Measurements from ENCODE around the gene BTG3. TPM values are rescaled to one million over a fixed set of nuclear protein-coding genes. Genes with fewer than 3 reads are reported as not detected.

The BTG3 gene
- total RNA-seq: 10 to 100 TPM; 30.6 to 69.0 (median 40.7) TPM

DNA sequence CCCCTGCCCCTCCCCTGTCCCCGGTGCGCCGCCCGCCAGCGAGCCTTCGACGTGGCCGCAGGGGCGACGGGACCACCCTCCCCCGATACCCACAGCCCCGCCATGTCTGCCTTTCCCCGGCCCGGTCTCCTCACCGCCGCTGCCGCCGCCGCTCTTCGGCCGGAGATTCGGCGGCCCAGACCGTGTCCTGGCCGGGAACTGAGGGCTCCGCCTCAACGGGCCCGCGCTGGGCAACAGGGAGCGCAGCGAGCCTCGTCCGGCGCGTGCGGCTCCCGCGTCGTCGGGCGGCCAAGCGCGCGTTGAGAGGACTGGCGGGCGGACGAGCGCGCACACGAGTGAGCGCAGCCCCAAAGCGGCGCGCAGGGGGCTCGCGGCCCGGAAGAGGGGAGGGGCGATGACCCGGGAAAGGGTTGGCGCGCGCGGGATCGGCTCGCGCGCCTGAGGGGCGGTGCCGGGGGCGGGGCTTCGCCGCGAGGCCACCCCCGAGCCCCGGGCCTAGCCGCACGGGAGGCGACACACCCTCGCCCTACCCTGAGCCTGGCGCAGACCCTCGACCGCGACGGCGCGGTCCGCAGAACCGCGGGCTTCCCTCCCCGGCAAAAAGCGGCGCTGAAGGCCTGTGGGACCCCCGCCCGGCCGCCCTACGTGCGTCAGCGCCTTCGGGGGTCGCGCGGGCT, at the start of gene BTG3:
TSS of gene BTG3 (minus strand) at position 337 of the 677 bp plus-strand sequence. CDS start 3,757 bp downstream, outside the sequence.
- peak within 1 kb of the TSS; percentile 48 to 76 for H3K27ac ChIP-seq
- WGBS, 10 experiments: 4% methylated on average over 9 of the region's 102 CpGs; no CpG with 5 or more reads in 9 of the 10 experiments
- peak; percentile 63 to 90 (median 84) for ATAC-seq (replicated peaks in 6 of 8)

DNA sequence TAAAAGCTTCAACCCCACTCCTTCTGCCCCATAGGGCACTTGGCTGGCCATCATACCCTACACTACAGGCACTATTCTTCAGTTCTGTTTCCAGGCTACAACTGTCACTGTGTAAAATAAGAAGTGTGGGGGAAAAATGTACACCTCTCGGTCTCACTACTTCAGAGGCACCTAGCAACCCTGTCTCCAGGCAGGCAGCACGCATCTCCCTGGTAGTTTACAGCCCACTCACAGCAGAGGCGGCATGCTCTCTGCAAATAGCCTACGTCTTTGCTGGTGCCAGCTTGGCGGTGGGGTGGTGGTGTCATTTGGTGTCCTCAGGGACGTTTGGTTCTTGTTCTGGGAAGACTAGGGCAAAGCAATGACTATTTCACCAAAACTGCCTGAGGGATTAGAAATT, 48.2 kb upstream of the BTG3 start:
- H3K27ac ChIP-seq: no peak overlapping the region
- peaks cover 0 to 4% of the 10 kb centered on the region in 2 donors for H3K4me1 ChIP-seq (replicated peaks in 1 of 2)
- peak in 6 of 8 experiments; percentile 21 to 96 (median 53) for ATAC-seq (replicated peaks in 6 of 8)
- in situ Hi-C loops (cut with MboI; ENCODE audit: low pct_unique_long_range_greater_than_20kb in 2 of 9, low sequenced_read_pairs in 9 of 9, unreplicated experiment in 9 of 9): no loop called here
- no peak overlapping the region for H3K4me3 ChIP-seq
- WGBS, 10 experiments: 0 to 80% (median 45%) methylated on average over 1 to 4 of the region's 6 CpGs; no CpG with 5 or more reads in 3 of the 10 experiments

More for the DNA sequence above, at the start of gene BTG3:
- peaks cover 0 to 5% of the 10 kb centered on the region in 2 donors for H3K4me1 ChIP-seq (replicated peaks in 1 of 2)
- in situ Hi-C loops (cut with MboI; ENCODE audit: low pct_unique_long_range_greater_than_20kb in 2 of 9, low sequenced_read_pairs in 9 of 9, unreplicated experiment in 9 of 9): no loop called here
- peak within 1 kb of the TSS; percentile 67 to 95 (median 77) for H3K4me3 ChIP-seq

- in situ Hi-C loops (cut with MboI; ENCODE audit: low pct_unique_long_range_greater_than_20kb in 2 of 9, low sequenced_read_pairs in 9 of 9, unreplicated experiment in 9 of 9): no loop called here
- peaks cover 0 to 4% of the 10 kb centered on the region in 2 donors for H3K4me1 ChIP-seq (replicated peaks in 1 of 2)
- ATAC-seq (replicated peaks in 6 of 8): peak in 6 of 8 experiments; percentile 42 to 95 (median 74)
- WGBS, 10 experiments: 0 to 69% (median 18%) methylated on average over 1 to 3 of the region's 3 CpGs; no CpG with 5 or more reads in 1 of the 10 experiments
- H3K27ac ChIP-seq: no peak overlapping the region
- no peak overlapping the region for H3K4me3 ChIP-seq
Measured at GRCh38 chr21:17660452-17660851, 47.8 kb upstream of the BTG3 start.

DNA sequence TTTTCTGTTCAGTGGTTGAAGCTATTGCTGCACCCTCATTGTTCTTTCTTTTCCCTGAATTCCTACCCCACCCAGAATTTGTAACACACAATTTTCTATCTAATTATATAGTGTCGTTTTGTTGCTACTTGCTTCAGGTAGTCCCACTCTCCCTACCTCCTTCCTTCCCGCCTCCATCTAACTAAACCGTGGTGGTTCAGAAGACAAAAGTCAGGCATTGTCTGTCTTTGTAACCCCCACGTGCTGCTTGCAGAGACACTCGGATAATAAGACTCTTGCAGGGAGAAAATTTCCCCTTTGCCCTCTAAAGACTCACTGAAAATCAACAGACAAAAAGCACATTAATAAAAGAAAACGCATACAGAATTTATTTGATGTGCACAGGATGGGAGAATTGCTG, 46.2 kb upstream of the BTG3 start:
- Histone ChIP-seq H3K27ac (no peak overlapping the region), H3K4me1 (replicated peaks in 1 of 2) (peaks cover 0 to 4% of the 10 kb centered on the region in 2 donors), H3K4me3 (no peak overlapping the region)
- ATAC-seq (replicated peaks in 6 of 8): no peak
- WGBS, 10 experiments: 4 to 100% (median 67%) methylated on average over 1 to 6 of the region's 6 CpGs
- in situ Hi-C loops (cut with MboI; ENCODE audit: low pct_unique_long_range_greater_than_20kb in 2 of 9, low sequenced_read_pairs in 9 of 9, unreplicated experiment in 9 of 9): no loop called here

- in situ Hi-C loops (cut with MboI; ENCODE audit: low pct_unique_long_range_greater_than_20kb in 2 of 9, low sequenced_read_pairs in 9 of 9, unreplicated experiment in 9 of 9): no loop called here
- H3K4me1 ChIP-seq (replicated peaks in 1 of 2): peaks cover 0 to 3% of the 10 kb centered on the region in 2 donors
- H3K27ac ChIP-seq: no peak overlapping the region
- WGBS, 10 experiments: 17 to 100% (median 94%) methylated on average over 1 to 3 of the region's 3 CpGs; no CpG with 5 or more reads in 1 of the 10 experiments
- H3K4me3 ChIP-seq: no peak overlapping the region
- ATAC-seq (replicated peaks in 6 of 8): no peak
Measured at GRCh38 chr21:17651526-17651925, 38.8 kb upstream of the BTG3 start.

- Histone ChIP-seq H3K27ac (no peak overlapping the region), H3K4me3 (no peak overlapping the region), H3K4me1 (replicated peaks in 1 of 2) (peaks cover 0 to 3% of the 10 kb centered on the region in 2 donors)
- peak in 3 of 8 experiments; percentile 8 to 45 (median 16) for ATAC-seq (replicated peaks in 6 of 8)
- 0 to 55% (median 10%) methylated on average over 1 of the region's 1 CpG; no CpG with 5 or more reads in 2 of the 10 experiments for WGBS, 10 experiments
- in situ Hi-C loops (cut with MboI; ENCODE audit: low pct_unique_long_range_greater_than_20kb in 2 of 9, low sequenced_read_pairs in 9 of 9, unreplicated experiment in 9 of 9): no loop called here
Measured at GRCh38 chr21:17650292-17650691, 37.6 kb upstream of the BTG3 start.

GRCh38 chr21:17646790-17647189, 34.1 kb upstream of the BTG3 start:
- Histone ChIP-seq H3K27ac (no peak overlapping the region), H3K4me3 (no peak overlapping the region), H3K4me1 (replicated peaks in 1 of 2) (peaks cover 0 to 3% of the 10 kb centered on the region in 2 donors)
- 23 to 95% (median 82%) methylated on average over 3 to 4 of the region's 4 CpGs for WGBS, 10 experiments
- in situ Hi-C loops (cut with MboI; ENCODE audit: low pct_unique_long_range_greater_than_20kb in 2 of 9, low sequenced_read_pairs in 9 of 9, unreplicated experiment in 9 of 9): no loop called here
- no peak for ATAC-seq (replicated peaks in 6 of 8)

DNA sequence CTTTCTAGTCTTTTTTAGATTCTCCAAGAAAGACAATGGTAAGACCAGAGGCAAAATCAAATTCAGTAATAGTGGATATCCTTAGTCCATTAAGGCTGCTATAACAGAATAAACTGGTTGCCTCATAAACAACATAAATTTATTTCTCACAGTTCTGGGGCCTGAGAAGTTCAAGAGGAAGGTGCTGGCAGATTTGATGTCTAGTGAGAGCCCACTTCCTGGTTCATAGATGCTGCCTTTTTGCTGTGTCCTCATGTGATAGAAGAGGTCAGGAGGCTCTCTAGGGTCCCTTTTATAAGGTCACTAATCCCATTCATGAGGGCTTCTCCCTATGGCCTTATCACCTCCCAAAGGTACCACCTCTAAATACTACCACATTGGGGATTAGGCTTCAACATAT, 31.5 kb upstream of the BTG3 start:
- no peak overlapping the region for H3K27ac ChIP-seq
- H3K4me1 ChIP-seq (replicated peaks in 1 of 2): no peaks in the 10 kb centered on the region
- in situ Hi-C loops (cut with MboI; ENCODE audit: low pct_unique_long_range_greater_than_20kb in 2 of 9, low sequenced_read_pairs in 9 of 9, unreplicated experiment in 9 of 9): no loop called here
- no peak for ATAC-seq (replicated peaks in 6 of 8)
- H3K4me3 ChIP-seq: no peak overlapping the region

DNA sequence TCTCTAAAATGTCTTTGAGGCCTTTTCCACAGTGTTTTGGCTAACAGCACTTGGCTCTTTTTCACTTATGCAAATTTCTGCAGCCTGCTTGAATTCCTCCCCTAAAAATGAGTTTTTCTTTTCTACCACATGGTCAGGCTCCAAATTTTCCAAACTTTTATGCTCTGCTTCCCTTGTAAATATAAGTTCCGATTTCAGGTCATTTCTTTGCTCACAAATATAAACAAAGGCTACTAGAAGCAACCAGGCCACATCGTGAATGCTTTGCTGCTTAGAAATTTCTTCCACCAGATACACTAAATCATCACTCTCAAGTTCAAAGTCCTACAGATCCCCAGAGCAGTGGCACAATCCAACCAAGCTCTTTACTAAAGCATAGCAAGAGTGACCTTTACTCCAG, 28.1 kb upstream of the BTG3 start:
- in situ Hi-C loops (cut with MboI; ENCODE audit: low pct_unique_long_range_greater_than_20kb in 2 of 9, low sequenced_read_pairs in 9 of 9, unreplicated experiment in 9 of 9): no loop called here
- no peak for ATAC-seq (replicated peaks in 6 of 8)
- H3K4me1 ChIP-seq (replicated peaks in 1 of 2): no peaks in the 10 kb centered on the region
- WGBS, 10 experiments: 0 to 100% (median 79%) methylated on average over 2 of the region's 2 CpGs; no CpG with 5 or more reads in 1 of the 10 experiments
- H3K4me3 ChIP-seq: no peak overlapping the region
- H3K27ac ChIP-seq: no peak overlapping the region

DNA sequence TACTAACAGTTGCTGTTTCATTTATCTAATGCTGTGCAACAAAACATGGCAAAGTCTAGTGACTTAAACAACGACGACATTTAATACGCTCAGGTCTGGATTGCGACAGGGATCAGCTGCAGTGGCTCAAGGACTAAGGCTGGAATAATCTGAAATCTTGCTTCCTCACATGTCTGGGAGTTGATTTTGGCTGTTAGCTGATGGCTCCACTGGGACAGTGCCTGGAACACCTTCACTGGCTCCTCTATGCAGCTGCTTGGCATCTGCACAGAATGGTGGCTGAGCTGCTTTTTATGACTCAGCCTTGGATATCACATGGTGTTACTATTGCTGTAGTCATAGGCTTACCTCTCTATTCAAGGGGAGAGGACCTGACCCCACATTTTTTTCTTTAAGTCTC, 24.0 kb upstream of the BTG3 start:
- no peak for ATAC-seq (replicated peaks in 6 of 8)
- no peak overlapping the region for H3K27ac ChIP-seq
- H3K4me3 ChIP-seq: no peak overlapping the region
- in situ Hi-C loops (cut with MboI; ENCODE audit: low pct_unique_long_range_greater_than_20kb in 2 of 9, low sequenced_read_pairs in 9 of 9, unreplicated experiment in 9 of 9): no loop called here
- no peaks in the 10 kb centered on the region for H3K4me1 ChIP-seq (replicated peaks in 1 of 2)
- 20 to 100% (median 75%) methylated on average over 1 to 4 of the region's 4 CpGs; no CpG with 5 or more reads in 5 of the 10 experiments for WGBS, 10 experiments

DNA sequence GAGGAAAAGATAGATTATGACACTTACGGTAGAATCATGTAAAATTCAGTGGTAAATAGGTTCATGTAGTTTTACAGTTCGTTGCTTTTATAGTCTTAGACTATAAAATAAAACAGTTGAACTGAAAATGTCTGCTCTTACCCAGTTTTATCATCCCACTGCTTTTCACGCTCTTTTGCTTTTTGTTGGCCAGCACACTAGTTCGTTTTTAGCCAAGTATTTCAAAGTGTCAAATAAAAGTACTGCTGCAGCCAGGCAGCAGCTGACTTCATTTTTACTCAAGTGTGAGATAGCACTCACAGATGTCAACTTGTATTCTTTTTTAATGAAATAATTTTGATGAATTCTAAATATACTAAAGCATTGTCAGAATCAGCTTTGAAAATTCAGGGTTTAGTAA, 18.5 kb upstream of the BTG3 start:
- no peak overlapping the region for H3K4me3 ChIP-seq
- no peaks in the 10 kb centered on the region for H3K4me1 ChIP-seq (replicated peaks in 1 of 2)
- no peak for ATAC-seq (replicated peaks in 6 of 8)
- WGBS, 10 experiments: 2 to 100% (median 77%) methylated on average over 3 to 4 of the region's 4 CpGs; no CpG with 5 or more reads in 1 of the 10 experiments
- H3K27ac ChIP-seq: no peak overlapping the region
- in situ Hi-C loops (cut with MboI; ENCODE audit: low pct_unique_long_range_greater_than_20kb in 2 of 9, low sequenced_read_pairs in 9 of 9, unreplicated experiment in 9 of 9): no loop called here

GRCh38 chr21:17622018-17622417, 9.3 kb upstream of the BTG3 start:
- peak in 1 of 8 experiments; percentile 26 for ATAC-seq (replicated peaks in 6 of 8)
- H3K27ac ChIP-seq: no peak overlapping the region
- no peaks in the 10 kb centered on the region for H3K4me1 ChIP-seq (replicated peaks in 1 of 2)
- in situ Hi-C loops (cut with MboI; ENCODE audit: low pct_unique_long_range_greater_than_20kb in 2 of 9, low sequenced_read_pairs in 9 of 9, unreplicated experiment in 9 of 9): no loop called here
- 0 to 80% (median 45%) methylated on average over 1 to 2 of the region's 2 CpGs; no CpG with 5 or more reads in 4 of the 10 experiments for WGBS, 10 experiments
- no peak overlapping the region for H3K4me3 ChIP-seq

DNA sequence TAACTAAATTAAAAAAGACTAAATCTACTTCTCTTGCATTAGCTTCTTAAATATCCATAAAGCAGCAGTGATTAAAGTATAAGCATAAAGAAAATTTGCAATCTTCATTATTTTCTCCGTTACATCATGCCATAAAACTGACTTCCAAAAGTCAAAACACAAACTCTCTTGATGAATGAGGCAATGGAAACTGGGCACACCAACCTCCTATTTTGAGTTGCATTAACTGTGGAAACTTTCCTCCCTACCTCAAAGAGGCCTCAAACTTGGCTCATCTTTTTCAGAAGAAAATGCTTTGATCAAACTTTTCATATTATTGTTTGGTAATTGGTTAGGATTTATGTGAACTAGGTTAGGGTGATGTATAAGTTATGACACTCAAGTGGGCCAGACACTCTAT, 4.1 kb upstream of the BTG3 start:
- in situ Hi-C loops (cut with MboI; ENCODE audit: low pct_unique_long_range_greater_than_20kb in 2 of 9, low sequenced_read_pairs in 9 of 9, unreplicated experiment in 9 of 9): no loop called here
- WGBS, 10 experiments: 17 to 100% (median 88%) methylated on average over 1 of the region's 1 CpG; no CpG with 5 or more reads in 2 of the 10 experiments
- H3K27ac ChIP-seq: no peak overlapping the region
- H3K4me3 ChIP-seq: no peak overlapping the region
- no peak for ATAC-seq (replicated peaks in 6 of 8)
- H3K4me1 ChIP-seq (replicated peaks in 1 of 2): no peaks in the 10 kb centered on the region

Measured in motor neuron (in vitro differentiated cells).